Liver (tissue), 9 donors: ENCODE results near the gene PYGM. TPM values are rescaled to one million over a fixed set of nuclear protein-coding genes. Genes with fewer than 3 reads are reported as not detected.

ENCODE experiments used
- DNase-seq: peaks from one replicate; pipeline ENCODE4 v3.0.0-alpha.2; 2017; ENCODE audit warnings: low spot score
- H3K27ac ChIP-seq, 2 donors: one replicate each; pipeline ENCODE4 v1.7.0; 2013; ENCODE audit warnings: inconsistent platforms in 2 of 2, low read length in 2 of 2, control low read depth in 1 of 2, low read depth in 1 of 2, mild to moderate bottlenecking in 1 of 2
- H3K27me3 ChIP-seq, 4 donors: one replicate each; pipeline versions ENCODE4 v1.6.1 to v1.7.0; 2013; ENCODE audit warnings: low read length in 3 of 4, inconsistent platforms in 1 of 4, mild to moderate bottlenecking in 1 of 4, moderate library complexity in 1 of 4; ENCODE audit not compliant: control insufficient read depth in 4 of 4, insufficient read depth in 4 of 4
- H3K36me3 ChIP-seq, 4 donors: one replicate each; pipeline versions ENCODE4 v1.6.1 to v1.7.0; 2013; ENCODE audit warnings: low read length in 3 of 4, mild to moderate bottlenecking in 3 of 4, low read depth in 1 of 4, moderate library complexity in 1 of 4; ENCODE audit not compliant: control insufficient read depth in 4 of 4, insufficient read depth in 3 of 4
- H3K4me1 ChIP-seq, 4 donors: one replicate each; pipeline versions ENCODE4 v1.6.1 to v1.7.0; 2013; ENCODE audit warnings: low read length in 3 of 4, mild to moderate bottlenecking in 3 of 4, moderate library complexity in 1 of 4; ENCODE audit not compliant: control insufficient read depth in 4 of 4, insufficient read depth in 4 of 4
- H3K4me3 ChIP-seq, 3 donors: one replicate each; pipeline versions ENCODE4 v1.6.1 to v1.7.0; 2013; ENCODE audit warnings: low read length in 3 of 3, control low read depth in 1 of 3, low read depth in 1 of 3, mild to moderate bottlenecking in 1 of 3
- H3K9ac ChIP-seq, 2 donors: one replicate each; pipeline ENCODE4 v1.7.0; 2013; ENCODE audit warnings: low read length in 2 of 2, mild to moderate bottlenecking in 2 of 2, moderate library complexity in 2 of 2, control low read depth in 1 of 2, low read depth in 1 of 2
- H3K9me3 ChIP-seq, 4 donors: one replicate each; pipeline versions ENCODE4 v1.6.1 to v1.7.0; 2013; ENCODE audit warnings: low read length in 3 of 4; ENCODE audit not compliant: control insufficient read depth in 4 of 4
- EGR1 ChIP-seq, 2 donors: IDR thresholded peaks; 2 replicates each; pipeline ENCODE4 v1.6.1; 2016 to 2018; ENCODE audit warnings: antibody characterized with exemption in 2 of 2, low read depth in 2 of 2
- FOXA1 ChIP-seq: IDR thresholded peaks from 2 replicates; pipeline ENCODE4 v1.6.1; 2016; ENCODE audit warnings: antibody characterized with exemption
- FOXA2 ChIP-seq: IDR thresholded peaks from 2 replicates; pipeline ENCODE4 v1.6.1; 2016; ENCODE audit warnings: antibody characterized with exemption
- GABPA ChIP-seq, 2 donors: IDR thresholded peaks in 1 of 2; conservative IDR thresholded peaks in 1 of 2; 2 replicates each; pipeline ENCODE4 v1.6.1; 2016; ENCODE audit warnings: antibody characterized with exemption in 2 of 2, mild to moderate bottlenecking in 1 of 2, moderate library complexity in 1 of 2
- HNF4A ChIP-seq, 2 donors: conservative IDR thresholded peaks; 2 replicates each; pipeline ENCODE4 v1.6.1; 2016; ENCODE audit warnings: antibody characterized with exemption in 2 of 2, mild to moderate bottlenecking in 2 of 2
- HNF4G ChIP-seq: IDR thresholded peaks from 2 replicates; pipeline ENCODE4 v1.6.1; 2016; ENCODE audit warnings: antibody characterized with exemption
- JUND ChIP-seq, 2 donors: IDR thresholded peaks; 2 replicates each; pipeline ENCODE4 v1.6.1; 2016; ENCODE audit warnings: antibody characterized with exemption in 2 of 2
- NR2F2 ChIP-seq: IDR thresholded peaks from 2 replicates; pipeline ENCODE4 v1.6.1; 2016; ENCODE audit warnings: antibody characterized with exemption
- RAD21 ChIP-seq, 2 donors: IDR thresholded peaks; 2 replicates each; pipeline ENCODE4 v1.6.1; 2016; ENCODE audit warnings: antibody characterized with exemption in 2 of 2, mild to moderate bottlenecking in 2 of 2
- RXRA ChIP-seq, 2 donors: IDR thresholded peaks; 2 replicates each; pipeline ENCODE4 v1.6.1; 2017 to 2018; ENCODE audit warnings: antibody characterized with exemption in 2 of 2, mild to moderate bottlenecking in 1 of 2
- SP1 ChIP-seq: IDR thresholded peaks from 2 replicates; pipeline ENCODE4 v1.6.1; 2018; ENCODE audit warnings: antibody characterized with exemption, mild to moderate bottlenecking
- TAF1 ChIP-seq: conservative IDR thresholded peaks from 2 replicates; pipeline ENCODE4 v1.6.1; 2016; ENCODE audit warnings: antibody characterized with exemption, mild to moderate bottlenecking
- YY1 ChIP-seq: IDR thresholded peaks from 2 replicates; pipeline ENCODE4 v1.6.1; 2016; ENCODE audit warnings: antibody characterized with exemption, mild to moderate bottlenecking
- WGBS: extraction: QIAGEN DNeasy Blood & Tissue Kit; methylation state at CpG from one replicate; pipeline ENCODE4 v1.1.7; 2013; 5-methylcytosine and 5-hydroxymethylcytosine counted together
- polyA plus RNA-seq, 2 donors: library from polyadenylated mRNA; stranded (reverse) in 1 of 2; unstranded in 1 of 2; fragments of 200-250 nt in 1 of 2; fragments of >200 nt in 1 of 2; fragmentation: Nextera tagmentation in 1 of 2; extraction: Ambion mirVana in 1 of 2; gene quantifications; one replicate each; pipeline versions ENCODE4 v1.2.1 to v1.2.3, GENCODE V29; 2013 to 2015
- total RNA-seq, 2 donors: library from RNA; depleted of rRNA; stranded (reverse); fragments of >200 nt; gene quantifications; one replicate each; pipeline ENCODE4 v1.2.3, GENCODE V29; 2014
- TF ChIP-seq, protein P1 (sequence below): IDR thresholded peaks from 2 replicates; pipeline ENCODE4 v1.6.1; 2016; ENCODE audit warnings: antibody characterized with exemption
- TF ChIP-seq, protein P2 (sequence below): IDR thresholded peaks from 2 replicates; pipeline ENCODE4 v1.6.1; 2016; ENCODE audit warnings: antibody characterized with exemption
- TF ChIP-seq, protein P3 (sequence below): fragments of 150-350 bp; IDR thresholded peaks from 2 replicates; pipeline ENCODE4 v1.5.1; 2017; ENCODE audit warnings: improper control_type of control experiment, low read depth, low read length; ENCODE audit not compliant: missing input control
- TF ChIP-seq, protein P4 (sequence below): IDR thresholded peaks from 2 replicates; pipeline ENCODE4 v1.6.1; 2016; ENCODE audit warnings: antibody characterized with exemption
- TF ChIP-seq, protein P5 (sequence below): IDR thresholded peaks from 2 replicates; pipeline ENCODE4 v1.6.1; 2016; ENCODE audit warnings: antibody characterized with exemption, mild to moderate bottlenecking
- donor health status: healthy.
- donor health status: healthy.
- donor health status: healthy.
- donor health status: healthy.
- donor health status: healthy.

PYGM gene
- total and polyA plus RNA-seq, 4 donors, result 0.23 to 1.3 (median 0.29) TPM

DNA sequence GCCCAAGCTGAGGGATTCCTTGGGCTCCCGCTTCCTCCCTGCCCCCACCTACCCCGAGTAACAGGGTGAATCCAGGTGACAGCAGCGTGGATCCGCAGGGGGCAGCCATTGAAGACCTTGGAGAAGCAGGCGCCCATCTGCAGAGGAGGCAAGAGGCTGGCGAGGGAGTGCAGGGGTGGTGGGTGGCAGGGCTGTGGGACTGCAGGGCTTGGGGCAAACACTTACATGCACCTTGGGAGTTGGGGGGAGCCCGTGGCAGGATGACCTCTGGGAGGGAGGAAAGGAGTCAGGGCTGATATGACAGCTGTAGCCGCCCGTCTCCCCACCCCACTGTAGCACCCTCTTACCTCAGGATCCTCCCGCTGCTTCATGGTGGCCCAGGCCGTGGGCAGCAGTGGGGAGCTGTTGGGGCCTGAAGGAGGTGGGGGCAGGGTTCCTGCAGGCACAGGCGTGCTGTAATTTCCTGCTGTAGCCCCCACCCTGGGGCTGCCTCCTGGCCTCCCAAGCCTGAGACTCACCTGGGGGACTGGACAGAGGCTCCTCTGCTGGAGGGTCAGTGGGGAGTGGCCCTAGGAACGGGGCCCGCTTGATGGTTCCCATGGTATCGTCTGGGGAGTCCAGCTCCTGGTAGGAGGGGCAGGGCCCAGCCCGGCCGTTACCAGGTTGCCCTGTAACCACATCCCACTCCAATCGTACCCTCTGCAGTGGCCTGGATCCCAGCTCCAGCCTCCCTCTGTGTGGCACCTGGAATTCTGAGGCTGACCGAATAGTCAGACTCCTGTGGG, 37.2 kb upstream of the PYGM start:
- no peak overlapping the region for H3K4me3 ChIP-seq
- no peaks in the 10 kb centered on the region for H3K27me3 ChIP-seq
- no peak for TF ChIP-seq EGR1 (IDR thresholded peaks at IDR 0.05; ENCODE audit: low read depth in 2 of 2)
- TF ChIP-seq, protein P1, sequence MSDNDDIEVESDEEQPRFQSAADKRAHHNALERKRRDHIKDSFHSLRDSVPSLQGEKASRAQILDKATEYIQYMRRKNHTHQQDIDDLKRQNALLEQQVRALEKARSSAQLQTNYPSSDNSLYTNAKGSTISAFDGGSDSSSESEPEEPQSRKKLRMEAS, result no peak
- no peak for TF ChIP-seq RAD21 (IDR thresholded peaks at IDR 0.05)
- TF ChIP-seq, protein P2, sequence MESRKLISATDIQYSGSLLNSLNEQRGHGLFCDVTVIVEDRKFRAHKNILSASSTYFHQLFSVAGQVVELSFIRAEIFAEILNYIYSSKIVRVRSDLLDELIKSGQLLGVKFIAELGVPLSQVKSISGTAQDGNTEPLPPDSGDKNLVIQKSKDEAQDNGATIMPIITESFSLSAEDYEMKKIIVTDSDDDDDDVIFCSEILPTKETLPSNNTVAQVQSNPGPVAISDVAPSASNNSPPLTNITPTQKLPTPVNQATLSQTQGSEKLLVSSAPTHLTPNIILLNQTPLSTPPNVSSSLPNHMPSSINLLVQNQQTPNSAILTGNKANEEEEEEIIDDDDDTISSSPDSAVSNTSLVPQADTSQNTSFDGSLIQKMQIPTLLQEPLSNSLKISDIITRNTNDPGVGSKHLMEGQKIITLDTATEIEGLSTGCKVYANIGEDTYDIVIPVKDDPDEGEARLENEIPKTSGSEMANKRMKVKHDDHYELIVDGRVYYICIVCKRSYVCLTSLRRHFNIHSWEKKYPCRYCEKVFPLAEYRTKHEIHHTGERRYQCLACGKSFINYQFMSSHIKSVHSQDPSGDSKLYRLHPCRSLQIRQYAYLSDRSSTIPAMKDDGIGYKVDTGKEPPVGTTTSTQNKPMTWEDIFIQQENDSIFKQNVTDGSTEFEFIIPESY, result no peak
- TF ChIP-seq YY1, result no peak
- TF ChIP-seq SP1, result no peak
- TF ChIP-seq, protein P3, sequence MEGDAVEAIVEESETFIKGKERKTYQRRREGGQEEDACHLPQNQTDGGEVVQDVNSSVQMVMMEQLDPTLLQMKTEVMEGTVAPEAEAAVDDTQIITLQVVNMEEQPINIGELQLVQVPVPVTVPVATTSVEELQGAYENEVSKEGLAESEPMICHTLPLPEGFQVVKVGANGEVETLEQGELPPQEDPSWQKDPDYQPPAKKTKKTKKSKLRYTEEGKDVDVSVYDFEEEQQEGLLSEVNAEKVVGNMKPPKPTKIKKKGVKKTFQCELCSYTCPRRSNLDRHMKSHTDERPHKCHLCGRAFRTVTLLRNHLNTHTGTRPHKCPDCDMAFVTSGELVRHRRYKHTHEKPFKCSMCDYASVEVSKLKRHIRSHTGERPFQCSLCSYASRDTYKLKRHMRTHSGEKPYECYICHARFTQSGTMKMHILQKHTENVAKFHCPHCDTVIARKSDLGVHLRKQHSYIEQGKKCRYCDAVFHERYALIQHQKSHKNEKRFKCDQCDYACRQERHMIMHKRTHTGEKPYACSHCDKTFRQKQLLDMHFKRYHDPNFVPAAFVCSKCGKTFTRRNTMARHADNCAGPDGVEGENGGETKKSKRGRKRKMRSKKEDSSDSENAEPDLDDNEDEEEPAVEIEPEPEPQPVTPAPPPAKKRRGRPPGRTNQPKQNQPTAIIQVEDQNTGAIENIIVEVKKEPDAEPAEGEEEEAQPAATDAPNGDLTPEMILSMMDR, result no peak
- no peak for TF ChIP-seq JUND (IDR thresholded peaks at IDR 0.05)
- TF ChIP-seq RXRA (IDR thresholded peaks at IDR 0.05), result no peak
- TF ChIP-seq TAF1, result no peak
- TF ChIP-seq HNF4A (conservative IDR thresholded peaks at IDR 0.05), result no peak
- TF ChIP-seq, protein P4, sequence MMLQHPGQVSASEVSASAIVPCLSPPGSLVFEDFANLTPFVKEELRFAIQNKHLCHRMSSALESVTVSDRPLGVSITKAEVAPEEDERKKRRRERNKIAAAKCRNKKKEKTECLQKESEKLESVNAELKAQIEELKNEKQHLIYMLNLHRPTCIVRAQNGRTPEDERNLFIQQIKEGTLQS, result no peak
- TF ChIP-seq FOXA1, result no peak
- TF ChIP-seq HNF4G, result no peak
- no peak for TF ChIP-seq GABPA (IDR thresholded peaks at IDR 0.05 in 1 of 2, conservative IDR thresholded peaks at IDR 0.05 in 1 of 2)
- TF ChIP-seq, protein P5, sequence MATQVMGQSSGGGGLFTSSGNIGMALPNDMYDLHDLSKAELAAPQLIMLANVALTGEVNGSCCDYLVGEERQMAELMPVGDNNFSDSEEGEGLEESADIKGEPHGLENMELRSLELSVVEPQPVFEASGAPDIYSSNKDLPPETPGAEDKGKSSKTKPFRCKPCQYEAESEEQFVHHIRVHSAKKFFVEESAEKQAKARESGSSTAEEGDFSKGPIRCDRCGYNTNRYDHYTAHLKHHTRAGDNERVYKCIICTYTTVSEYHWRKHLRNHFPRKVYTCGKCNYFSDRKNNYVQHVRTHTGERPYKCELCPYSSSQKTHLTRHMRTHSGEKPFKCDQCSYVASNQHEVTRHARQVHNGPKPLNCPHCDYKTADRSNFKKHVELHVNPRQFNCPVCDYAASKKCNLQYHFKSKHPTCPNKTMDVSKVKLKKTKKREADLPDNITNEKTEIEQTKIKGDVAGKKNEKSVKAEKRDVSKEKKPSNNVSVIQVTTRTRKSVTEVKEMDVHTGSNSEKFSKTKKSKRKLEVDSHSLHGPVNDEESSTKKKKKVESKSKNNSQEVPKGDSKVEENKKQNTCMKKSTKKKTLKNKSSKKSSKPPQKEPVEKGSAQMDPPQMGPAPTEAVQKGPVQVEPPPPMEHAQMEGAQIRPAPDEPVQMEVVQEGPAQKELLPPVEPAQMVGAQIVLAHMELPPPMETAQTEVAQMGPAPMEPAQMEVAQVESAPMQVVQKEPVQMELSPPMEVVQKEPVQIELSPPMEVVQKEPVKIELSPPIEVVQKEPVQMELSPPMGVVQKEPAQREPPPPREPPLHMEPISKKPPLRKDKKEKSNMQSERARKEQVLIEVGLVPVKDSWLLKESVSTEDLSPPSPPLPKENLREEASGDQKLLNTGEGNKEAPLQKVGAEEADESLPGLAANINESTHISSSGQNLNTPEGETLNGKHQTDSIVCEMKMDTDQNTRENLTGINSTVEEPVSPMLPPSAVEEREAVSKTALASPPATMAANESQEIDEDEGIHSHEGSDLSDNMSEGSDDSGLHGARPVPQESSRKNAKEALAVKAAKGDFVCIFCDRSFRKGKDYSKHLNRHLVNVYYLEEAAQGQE, result no peak
- no peak for TF ChIP-seq FOXA2
- TF ChIP-seq NR2F2, result no peak
- H3K9ac ChIP-seq, result no peak overlapping the region
- peaks cover 0 to under 1% (median 0%) of the 10 kb centered on the region in 4 donors for H3K4me1 ChIP-seq
- H3K27ac ChIP-seq, result no peak overlapping the region
- no peak for DNase-seq
- WGBS, result 92% methylated on average over 19 of the region's 19 CpGs
- no peaks in the 10 kb centered on the region for H3K9me3 ChIP-seq
- H3K36me3 ChIP-seq, result peaks cover 0 to 6% (median under 1%) of the 10 kb centered on the region in 4 donors
